Measurements from ENCODE around the gene CRCP.
"Not testable (repeated sequence)": the region's sequence is repeated elsewhere in the genome, so short reads cannot be mapped to it uniquely, and the experiment has no call there.

CRCP gene

GRCh38 chr7:66170309-66171231 lies 55.9 kb downstream of the CRCP start:
- Histone ChIP-seq H3K9me3 (ENCODE audit: control insufficient read depth in 5 of 5, low read length in 5 of 5) (no peaks in the 10 kb centered on the region), H3K4me3 (ENCODE audit: low read depth in 1 of 5, low read length in 5 of 5) (peak overlapping the region in 2 of 5 donors; percentile 7 to 22), H3K4me1 (ENCODE audit: control insufficient read depth in 5 of 5, insufficient read depth in 5 of 5, low read length in 5 of 5) (peaks cover 0 to 15% (median 9%) of the 10 kb centered on the region in 5 donors), H3K9ac (ENCODE audit: low read length in 5 of 5) (peak overlapping the region in 2 of 5 donors; percentile 4 to 35), H3K27ac (ENCODE audit: low read depth, low read length) (peak overlapping the region; percentile 21), H3K36me3 (ENCODE audit: control insufficient read depth in 5 of 5, insufficient read depth in 5 of 5, low read length in 5 of 5) (no peaks in the 10 kb centered on the region), H3K27me3 (ENCODE audit: control insufficient read depth in 5 of 5, insufficient read depth in 4 of 5, low read length in 5 of 5) (no peaks in the 10 kb centered on the region)

- not testable (repeated sequence) for H3K4me3 ChIP-seq (ENCODE audit: low read depth in 1 of 5, low read length in 5 of 5); H3K27ac ChIP-seq (ENCODE audit: low read depth, low read length); H3K27me3 ChIP-seq (ENCODE audit: control insufficient read depth in 5 of 5, insufficient read depth in 4 of 5, low read length in 5 of 5); H3K9ac ChIP-seq (ENCODE audit: low read length in 5 of 5); H3K9me3 ChIP-seq (ENCODE audit: control insufficient read depth in 5 of 5, low read length in 5 of 5); H3K36me3 ChIP-seq (ENCODE audit: control insufficient read depth in 5 of 5, insufficient read depth in 5 of 5, low read length in 5 of 5)
- H3K4me1 ChIP-seq (ENCODE audit: control insufficient read depth in 5 of 5, insufficient read depth in 5 of 5, low read length in 5 of 5), result peaks cover 0 to 15% (median 9%) of the 10 kb centered on the region in 5 donors
These were observed 58.1 kb downstream of the CRCP start for GRCh38 chr7:66172536-66173401.

GRCh38 chr7:66173856-66174255 lies 59.2 kb downstream of the CRCP start:
- no peak overlapping the region for H3K9ac ChIP-seq (ENCODE audit: low read length in 5 of 5)

GRCh38 chr7:66175006-66175405 lies 60.4 kb downstream of the CRCP start:
- not testable (repeated sequence) for H3K9ac ChIP-seq (ENCODE audit: low read length in 5 of 5); H3K27me3 ChIP-seq (ENCODE audit: control insufficient read depth in 5 of 5, insufficient read depth in 4 of 5, low read length in 5 of 5); H3K27ac ChIP-seq (ENCODE audit: low read depth, low read length); H3K9me3 ChIP-seq (ENCODE audit: control insufficient read depth in 5 of 5, low read length in 5 of 5); H3K36me3 ChIP-seq (ENCODE audit: control insufficient read depth in 5 of 5, insufficient read depth in 5 of 5, low read length in 5 of 5); H3K4me3 ChIP-seq (ENCODE audit: low read depth in 1 of 5, low read length in 5 of 5)
- H3K4me1 ChIP-seq (ENCODE audit: control insufficient read depth in 5 of 5, insufficient read depth in 5 of 5, low read length in 5 of 5), result peaks cover 0 to 11% (median 9%) of the 10 kb centered on the region in 5 donors

More at GRCh38 chr7:66173856-66174255, 59.2 kb downstream of the CRCP start:
- H3K36me3 ChIP-seq (ENCODE audit: control insufficient read depth in 5 of 5, insufficient read depth in 5 of 5, low read length in 5 of 5), result no peaks in the 10 kb centered on the region
- H3K4me1 ChIP-seq (ENCODE audit: control insufficient read depth in 5 of 5, insufficient read depth in 5 of 5, low read length in 5 of 5), result peaks cover 0 to 11% (median 9%) of the 10 kb centered on the region in 5 donors
- peaks cover 0 to 5% (median 0%) of the 10 kb centered on the region in 5 donors for H3K9me3 ChIP-seq (ENCODE audit: control insufficient read depth in 5 of 5, low read length in 5 of 5)
- H3K27ac ChIP-seq (ENCODE audit: low read depth, low read length), result no peak overlapping the region
- no peak overlapping the region for H3K4me3 ChIP-seq (ENCODE audit: low read depth in 1 of 5, low read length in 5 of 5)
- H3K27me3 ChIP-seq (ENCODE audit: control insufficient read depth in 5 of 5, insufficient read depth in 4 of 5, low read length in 5 of 5), result no peaks in the 10 kb centered on the region

GRCh38 chr7:66176914-66177313 lies 62.3 kb downstream of the CRCP start:
- Histone ChIP-seq H3K27ac (ENCODE audit: low read depth, low read length) (no peak overlapping the region), H3K9me3 (ENCODE audit: control insufficient read depth in 5 of 5, low read length in 5 of 5) (peaks cover 0 to 5% (median 0%) of the 10 kb centered on the region in 5 donors), H3K9ac (ENCODE audit: low read length in 5 of 5) (no peak overlapping the region), H3K27me3 (ENCODE audit: control insufficient read depth in 5 of 5, insufficient read depth in 4 of 5, low read length in 5 of 5) (no peaks in the 10 kb centered on the region), H3K4me1 (ENCODE audit: control insufficient read depth in 5 of 5, insufficient read depth in 5 of 5, low read length in 5 of 5) (no peaks in the 10 kb centered on the region), H3K4me3 (ENCODE audit: low read depth in 1 of 5, low read length in 5 of 5) (no peak overlapping the region), H3K36me3 (ENCODE audit: control insufficient read depth in 5 of 5, insufficient read depth in 5 of 5, low read length in 5 of 5) (no peaks in the 10 kb centered on the region)

GRCh38 chr7:66178258-66178657 lies 63.6 kb downstream of the CRCP start:
- Histone ChIP-seq H3K4me1 (ENCODE audit: control insufficient read depth in 5 of 5, insufficient read depth in 5 of 5, low read length in 5 of 5) (no peaks in the 10 kb centered on the region), H3K36me3 (ENCODE audit: control insufficient read depth in 5 of 5, insufficient read depth in 5 of 5, low read length in 5 of 5) (no peaks in the 10 kb centered on the region), H3K27me3 (ENCODE audit: control insufficient read depth in 5 of 5, insufficient read depth in 4 of 5, low read length in 5 of 5) (no peaks in the 10 kb centered on the region), H3K27ac (ENCODE audit: low read depth, low read length) (no peak overlapping the region), H3K9ac (ENCODE audit: low read length in 5 of 5) (no peak overlapping the region), H3K9me3 (ENCODE audit: control insufficient read depth in 5 of 5, low read length in 5 of 5) (peaks cover 0 to 5% (median 0%) of the 10 kb centered on the region in 5 donors), H3K4me3 (ENCODE audit: low read depth in 1 of 5, low read length in 5 of 5) (no peak overlapping the region)

- no peaks in the 10 kb centered on the region for H3K27me3 ChIP-seq (ENCODE audit: control insufficient read depth in 5 of 5, insufficient read depth in 4 of 5, low read length in 5 of 5)
- peaks cover 0 to 1% (median 0%) of the 10 kb centered on the region in 5 donors for H3K4me1 ChIP-seq (ENCODE audit: control insufficient read depth in 5 of 5, insufficient read depth in 5 of 5, low read length in 5 of 5)
- no peak overlapping the region for H3K27ac ChIP-seq (ENCODE audit: low read depth, low read length)
- H3K9me3 ChIP-seq (ENCODE audit: control insufficient read depth in 5 of 5, low read length in 5 of 5), result peaks cover 0 to 8% (median 0%) of the 10 kb centered on the region in 5 donors
- no peaks in the 10 kb centered on the region for H3K36me3 ChIP-seq (ENCODE audit: control insufficient read depth in 5 of 5, insufficient read depth in 5 of 5, low read length in 5 of 5)
- no peak overlapping the region for H3K4me3 ChIP-seq (ENCODE audit: low read depth in 1 of 5, low read length in 5 of 5)
- no peak overlapping the region for H3K9ac ChIP-seq (ENCODE audit: low read length in 5 of 5)
These were observed 66.7 kb downstream of the CRCP start for GRCh38 chr7:66181329-66181728.

- Histone ChIP-seq H3K9ac (ENCODE audit: low read length in 5 of 5) (no peak overlapping the region), H3K4me3 (ENCODE audit: low read depth in 1 of 5, low read length in 5 of 5) (no peak overlapping the region), H3K4me1 (ENCODE audit: control insufficient read depth in 5 of 5, insufficient read depth in 5 of 5, low read length in 5 of 5) (peaks cover 0 to 1% (median 0%) of the 10 kb centered on the region in 5 donors), H3K27me3 (ENCODE audit: control insufficient read depth in 5 of 5, insufficient read depth in 4 of 5, low read length in 5 of 5) (no peaks in the 10 kb centered on the region), H3K9me3 (ENCODE audit: control insufficient read depth in 5 of 5, low read length in 5 of 5) (peaks cover 0 to 8% (median 0%) of the 10 kb centered on the region in 5 donors), H3K36me3 (ENCODE audit: control insufficient read depth in 5 of 5, insufficient read depth in 5 of 5, low read length in 5 of 5) (no peaks in the 10 kb centered on the region), H3K27ac (ENCODE audit: low read depth, low read length) (no peak overlapping the region)
These were observed 67.2 kb downstream of the CRCP start for GRCh38 chr7:66181845-66182244.

GRCh38 chr7:66182920-66183319 lies 68.3 kb downstream of the CRCP start:
- no peak overlapping the region for H3K4me3 ChIP-seq (ENCODE audit: low read depth in 1 of 5, low read length in 5 of 5)
- no peak overlapping the region for H3K9ac ChIP-seq (ENCODE audit: low read length in 5 of 5)
- H3K27me3 ChIP-seq (ENCODE audit: control insufficient read depth in 5 of 5, insufficient read depth in 4 of 5, low read length in 5 of 5), result no peaks in the 10 kb centered on the region
- no peaks in the 10 kb centered on the region for H3K36me3 ChIP-seq (ENCODE audit: control insufficient read depth in 5 of 5, insufficient read depth in 5 of 5, low read length in 5 of 5)
- H3K4me1 ChIP-seq (ENCODE audit: control insufficient read depth in 5 of 5, insufficient read depth in 5 of 5, low read length in 5 of 5), result peaks cover 0 to 6% (median 3%) of the 10 kb centered on the region in 5 donors
- no peak overlapping the region for H3K27ac ChIP-seq (ENCODE audit: low read depth, low read length)
- H3K9me3 ChIP-seq (ENCODE audit: control insufficient read depth in 5 of 5, low read length in 5 of 5), result peaks cover 0 to 8% (median 0%) of the 10 kb centered on the region in 5 donors

Measured in subcutaneous abdominal adipose tissue (tissue), 5 donors.